Pancreas (tissue), 10 donors: ENCODE results near the gene MDFIC. TPM values are rescaled to one million over a fixed set of nuclear protein-coding genes. Genes with fewer than 3 reads are reported as not detected.

Experiments used
- ATAC-seq, 4 donors: fragments of 200-7000 bp; cut with Tn5 transposase; one replicate each; pipeline versions ENCODE4 v1.8.0 to v1.9.1; 2020; ENCODE audit warnings: mild to moderate bottlenecking in 4 of 4, moderate library complexity in 4 of 4
- DNase-seq, 6 donors: peaks; one replicate each; pipeline ENCODE4 v3.0.0-alpha.2; 2020
- FAIRE-seq: peaks from 2 replicates; lab custom pipeline; 2012; peaks lifted over from hg19 to GRCh38; lab: Jason Lieb, UNC
- H3K27ac ChIP-seq, 4 donors: fragments of 200-600 bp; sonication (generic); 1 replicate in 3 of 4; 2 replicates in 1 of 4; pipeline versions ENCODE4 v1.5.0 to v1.8.0; 2020
- H3K27me3 ChIP-seq, 4 donors: fragments of 200-600 bp; one replicate each; pipeline ENCODE4 v1.8.0; 2021
- H3K36me3 ChIP-seq, 3 donors: fragments of 200-600 bp; sonication (generic) in 1 of 3; one replicate each; pipeline versions ENCODE4 v1.5.0 to v1.8.0; 2020 to 2021
- H3K4me1 ChIP-seq, 3 donors: fragments of 200-600 bp; one replicate each; pipeline ENCODE4 v1.8.0; 2021
- H3K4me3 ChIP-seq, 4 donors: fragments of 200-600 bp; sonication (generic) in 2 of 4; one replicate each; pipeline versions ENCODE4 v1.5.0 to v1.8.0; 2020 to 2021
- H3K9me3 ChIP-seq, 4 donors: fragments of 200-600 bp; one replicate each; pipeline ENCODE4 v1.8.0; 2021
- WGBS, 2 donors: extraction: QIAGEN DNeasy Blood & Tissue Kit; methylation state at CpG; one replicate each; pipeline ENCODE4 v1.1.7; 2013; 5-methylcytosine and 5-hydroxymethylcytosine counted together
- intact Hi-C, 3 donors: fragments of 100-400 bp; cut with DNase I; formaldehyde crosslinking; loops; one replicate each; pipeline versions ENCODE4 v1.11.1 to v1.14.2; 2022
- polyA plus RNA-seq, 2 donors: library from polyadenylated mRNA; stranded (reverse); fragments of 200-250 nt; gene quantifications; one replicate each; pipeline ENCODE4 v1.2.3, GENCODE V29; 2013
- total RNA-seq, 6 donors: library from RNA; stranded (reverse); fragmentation: NEBNext Ultra II Directional in 4 of 6; extraction: Animal tissue kit (Norgen Biotek cat#: 25700) in 4 of 6; gene quantifications; one replicate each; pipeline versions ENCODE4 v1.2.1 to v1.2.4, GENCODE V29; 2021 to 2023
- TF ChIP-seq, protein P1 (sequence below), 4 donors: fragments of 200-600 bp; sonication (generic) in 3 of 4; IDR thresholded peaks; one replicate each; pipeline versions ENCODE4 v1.5.0 to v1.8.0; 2021; ENCODE audit warnings: antibody characterized with exemption in 4 of 4
- donor health status: healthy with polysubstance abuse.
- donor health status: DM: no; HTN: no; CAD: no; lungs with moderate emphysema.
- donor health status: DM: no; HTN: no; CAD: no.
- donor health status: control.
- donor health status: control.
- donor health status: Bipolar disorder and iron deficiency.
- donor health status: DM: yes; HTN: yes; CAD: no.
- donor health status: DM: no; HTN: no; CAD: no.
- donor health status: DM: no; HTN: no; CAD: no.
- donor health status: DM: yes; HTN: yes; CAD: no.

MDFIC gene
- total and polyA plus RNA-seq, 8 donors, result 3.1 to 12.3 (median 4.8) TPM

DNA sequence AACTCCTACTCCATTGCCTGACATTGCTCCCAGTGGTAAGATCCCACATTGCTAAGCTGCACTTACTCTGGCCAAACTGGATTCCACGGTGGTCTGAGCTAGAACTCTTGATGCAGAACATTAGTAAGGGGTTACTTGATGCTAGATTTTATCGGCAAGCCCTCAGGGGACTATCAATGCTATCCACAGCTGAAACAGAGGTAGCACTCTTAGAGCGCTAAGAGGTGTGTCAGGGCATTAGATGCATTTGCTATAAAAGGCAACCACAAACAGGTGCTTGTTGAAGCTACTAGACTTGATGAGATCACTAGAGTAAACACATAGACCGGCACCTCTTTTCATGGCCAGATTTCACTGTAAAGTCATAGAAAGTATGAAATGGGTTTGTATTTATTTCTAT lies 116.3 kb downstream of the MDFIC start:
- Histone ChIP-seq H3K9me3 (no peaks in the 10 kb centered on the region), H3K27ac (no peak overlapping the region), H3K36me3 (no peaks in the 10 kb centered on the region), H3K27me3 (no peaks in the 10 kb centered on the region), H3K4me3 (no peak overlapping the region), H3K4me1 (no peaks in the 10 kb centered on the region)
- intact Hi-C loops, result no loop called here
- DNase-seq, result no peak
- 81 to 92% methylated on average over 4 of the region's 4 CpGs for WGBS, 2 donors
- TF ChIP-seq, protein P1, sequence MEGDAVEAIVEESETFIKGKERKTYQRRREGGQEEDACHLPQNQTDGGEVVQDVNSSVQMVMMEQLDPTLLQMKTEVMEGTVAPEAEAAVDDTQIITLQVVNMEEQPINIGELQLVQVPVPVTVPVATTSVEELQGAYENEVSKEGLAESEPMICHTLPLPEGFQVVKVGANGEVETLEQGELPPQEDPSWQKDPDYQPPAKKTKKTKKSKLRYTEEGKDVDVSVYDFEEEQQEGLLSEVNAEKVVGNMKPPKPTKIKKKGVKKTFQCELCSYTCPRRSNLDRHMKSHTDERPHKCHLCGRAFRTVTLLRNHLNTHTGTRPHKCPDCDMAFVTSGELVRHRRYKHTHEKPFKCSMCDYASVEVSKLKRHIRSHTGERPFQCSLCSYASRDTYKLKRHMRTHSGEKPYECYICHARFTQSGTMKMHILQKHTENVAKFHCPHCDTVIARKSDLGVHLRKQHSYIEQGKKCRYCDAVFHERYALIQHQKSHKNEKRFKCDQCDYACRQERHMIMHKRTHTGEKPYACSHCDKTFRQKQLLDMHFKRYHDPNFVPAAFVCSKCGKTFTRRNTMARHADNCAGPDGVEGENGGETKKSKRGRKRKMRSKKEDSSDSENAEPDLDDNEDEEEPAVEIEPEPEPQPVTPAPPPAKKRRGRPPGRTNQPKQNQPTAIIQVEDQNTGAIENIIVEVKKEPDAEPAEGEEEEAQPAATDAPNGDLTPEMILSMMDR (IDR thresholded peaks at IDR 0.05), result no peak
- FAIRE-seq, result no peak
- no peak for ATAC-seq

DNA sequence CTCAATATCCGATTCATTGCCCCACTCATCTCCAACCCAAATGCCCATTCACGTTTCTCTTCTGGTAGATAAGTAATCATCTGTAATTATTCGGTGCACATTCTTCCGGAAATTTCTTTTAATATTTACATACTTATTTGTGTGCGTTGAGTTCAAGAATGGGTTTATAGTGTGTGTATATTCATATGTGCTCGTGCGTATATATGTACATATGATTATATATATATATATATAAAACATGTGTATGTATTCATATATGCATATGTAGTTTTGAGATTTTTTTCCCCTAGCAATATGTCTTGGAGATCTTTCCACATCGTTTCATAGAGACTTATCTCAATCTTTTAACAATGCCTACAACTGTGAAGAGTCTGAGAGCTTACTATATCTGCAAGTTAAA lies 118.2 kb downstream of the MDFIC start:
- 75 to 79% methylated on average over 8 of the region's 8 CpGs for WGBS, 2 donors
- FAIRE-seq (no peak), DNase-seq (no peak), ATAC-seq (no peak)
- no peak overlapping the region for H3K27ac ChIP-seq
- H3K4me3 ChIP-seq, result no peak overlapping the region
- TF ChIP-seq, protein P1 (IDR thresholded peaks at IDR 0.05), result no peak
- H3K27me3 ChIP-seq, result no peaks in the 10 kb centered on the region
- intact Hi-C loops, result no loop called here
- no peaks in the 10 kb centered on the region for H3K4me1 ChIP-seq
- no peaks in the 10 kb centered on the region for H3K36me3 ChIP-seq
- H3K9me3 ChIP-seq, result no peaks in the 10 kb centered on the region

DNA sequence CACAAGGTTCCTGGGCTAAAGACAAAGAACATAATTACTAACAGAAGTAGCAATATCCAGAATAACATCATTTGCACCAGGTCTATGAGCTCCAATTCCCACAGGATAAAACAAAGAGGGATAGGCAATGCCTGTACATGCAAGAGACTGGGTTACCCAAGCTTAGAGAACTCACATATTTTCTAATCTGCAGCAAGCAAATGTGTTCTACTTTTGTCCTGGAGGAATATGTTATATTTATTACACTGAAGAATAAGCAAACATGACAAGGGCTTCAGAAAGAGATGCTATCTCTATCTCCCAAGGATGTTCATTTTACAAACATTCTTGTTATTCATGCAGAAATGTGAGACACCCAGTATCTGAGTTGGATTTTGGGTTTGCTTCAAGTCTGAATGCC lies 118.6 kb downstream of the MDFIC start:
- Histone ChIP-seq H3K9me3 (no peaks in the 10 kb centered on the region), H3K27ac (no peak overlapping the region), H3K27me3 (no peaks in the 10 kb centered on the region), H3K36me3 (no peaks in the 10 kb centered on the region), H3K4me1 (no peaks in the 10 kb centered on the region), H3K4me3 (no peak overlapping the region)
- no peak for ATAC-seq
- no peak for DNase-seq
- intact Hi-C loops, result no loop called here
- FAIRE-seq, result no peak
- TF ChIP-seq, protein P1 (IDR thresholded peaks at IDR 0.05), result no peak

DNA sequence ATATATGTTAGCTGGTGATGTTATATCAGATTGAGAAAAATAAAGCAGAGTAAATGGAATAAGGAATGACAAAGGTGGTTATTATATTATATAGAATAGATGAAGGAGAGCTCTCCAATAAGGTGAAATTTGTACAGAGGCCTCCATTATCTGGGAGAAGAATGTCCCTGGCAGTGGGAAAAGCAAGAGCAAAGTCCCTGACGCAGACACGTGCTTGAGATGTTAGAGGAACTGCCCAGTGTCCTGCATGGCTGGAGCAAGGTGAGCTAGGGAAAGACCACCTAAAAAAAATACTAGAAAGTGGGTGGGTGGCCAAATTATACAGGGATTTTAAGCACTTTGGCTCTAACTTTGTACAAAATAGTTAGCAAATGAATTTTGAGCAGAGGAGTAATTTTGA lies 120.7 kb downstream of the MDFIC start:
- Histone ChIP-seq H3K4me1 (peaks cover 0 to 7% (median 0%) of the 10 kb centered on the region in 3 donors), H3K27ac (no peak overlapping the region), H3K4me3 (no peak overlapping the region), H3K27me3 (no peaks in the 10 kb centered on the region), H3K36me3 (no peaks in the 10 kb centered on the region), H3K9me3 (no peaks in the 10 kb centered on the region)
- ATAC-seq (no peak), FAIRE-seq (no peak), DNase-seq (no peak)
- WGBS, 2 donors, result 22 to 50% methylated on average over 2 of the region's 2 CpGs
- intact Hi-C loops, result no loop called here
- TF ChIP-seq, protein P1 (IDR thresholded peaks at IDR 0.05), result no peak

DNA sequence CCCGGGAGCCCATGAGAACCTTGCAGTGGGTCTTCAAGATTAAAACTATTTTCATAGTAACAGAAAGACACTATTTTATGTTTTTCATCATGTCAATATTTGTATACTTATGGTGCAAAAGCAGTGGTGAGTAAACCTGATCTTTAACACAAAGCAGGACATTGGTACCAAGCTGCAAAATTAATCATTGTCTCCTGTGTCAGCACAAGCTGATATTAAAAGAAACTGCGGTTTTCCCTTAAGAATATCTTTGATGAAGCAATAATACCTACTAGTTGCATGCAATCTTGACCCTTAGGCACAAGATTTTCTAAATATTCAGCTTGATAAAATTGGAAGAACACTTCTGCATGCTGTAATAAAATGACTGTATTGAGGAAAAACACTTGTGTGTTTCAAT lies 121.7 kb downstream of the MDFIC start:
- H3K4me1 ChIP-seq, result peaks cover 0 to 7% (median 0%) of the 10 kb centered on the region in 3 donors
- FAIRE-seq (no peak), ATAC-seq (no peak), DNase-seq (no peak)
- TF ChIP-seq, protein P1 (IDR thresholded peaks at IDR 0.05), result no peak
- intact Hi-C loops, result no loop called here
- H3K4me3 ChIP-seq, result no peak overlapping the region
- H3K27ac ChIP-seq, result no peak overlapping the region
- no peaks in the 10 kb centered on the region for H3K9me3 ChIP-seq
- H3K36me3 ChIP-seq, result no peaks in the 10 kb centered on the region
- H3K27me3 ChIP-seq, result no peaks in the 10 kb centered on the region
- 17 to 42% methylated on average over 2 of the region's 2 CpGs for WGBS, 2 donors
